GM19035 (cell line): Measurements from ENCODE around the gene ADAP1.
"Not testable (repeated sequence)": the region's sequence is repeated elsewhere in the genome, so short reads cannot be mapped to it uniquely, and the experiment has no call there.

Experiments used
- ATAC-seq: cut with Tn5 transposase; IDR thresholded peaks from one replicate; pipeline ENCODE4 v1.9.1; 2021; ENCODE audit not compliant: unreplicated experiment

Gene ADAP1

DNA sequence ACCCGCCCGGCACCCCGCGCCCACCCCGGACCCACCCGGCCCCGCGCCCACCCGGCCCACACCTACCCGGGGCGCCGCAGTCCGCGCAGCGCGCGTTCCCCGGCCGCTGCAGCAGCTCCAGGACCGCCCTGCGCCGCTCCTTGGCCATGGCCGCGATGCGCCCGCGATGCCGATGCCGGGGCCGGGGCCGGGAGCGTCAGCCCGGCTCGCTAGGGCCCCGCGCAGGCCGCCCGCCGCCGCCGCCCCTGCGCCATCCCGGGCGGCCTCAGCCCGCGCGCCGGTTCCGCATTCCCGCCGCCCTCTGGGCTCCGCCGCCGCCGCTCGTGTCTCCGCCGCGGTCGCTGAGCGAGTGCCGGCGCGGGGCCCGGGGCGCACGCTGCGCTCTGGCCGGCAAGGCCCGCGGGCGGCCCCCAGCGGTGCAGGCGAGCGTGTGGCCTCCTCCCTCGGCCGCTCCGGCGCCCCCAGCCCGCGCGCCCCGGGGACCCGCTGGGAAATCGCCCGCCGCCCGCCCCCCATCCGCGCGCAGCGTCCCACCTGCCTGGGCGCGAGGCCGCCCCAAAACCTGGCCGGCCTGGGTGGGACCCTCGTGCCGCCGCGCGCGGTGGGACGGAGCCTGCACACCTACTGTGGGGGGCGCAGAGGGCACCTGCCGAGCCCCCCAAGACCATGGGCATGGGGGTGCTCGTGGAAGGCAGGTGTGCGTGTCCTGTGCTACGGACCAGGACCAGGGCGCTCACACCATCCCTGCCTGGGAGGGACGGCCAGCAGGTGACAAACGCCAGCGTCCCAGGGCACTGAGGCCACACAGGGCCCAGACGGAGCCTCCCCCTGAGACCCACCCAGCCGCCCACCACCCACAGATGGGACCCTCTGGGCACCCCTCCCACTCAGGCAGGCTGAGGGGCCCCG is at the start of gene ADAP1:
Gene ADAP1, minus strand, starts transcription at position 351 of the 909 bp plus-strand sequence. Its CDS starts 203 bp downstream, at position 148.
- ATAC-seq: no peak

GRCh38 chr7:1002445-1002844 is 48.0 kb upstream of the ADAP1 start:
- not testable (repeated sequence) for ATAC-seq

DNA sequence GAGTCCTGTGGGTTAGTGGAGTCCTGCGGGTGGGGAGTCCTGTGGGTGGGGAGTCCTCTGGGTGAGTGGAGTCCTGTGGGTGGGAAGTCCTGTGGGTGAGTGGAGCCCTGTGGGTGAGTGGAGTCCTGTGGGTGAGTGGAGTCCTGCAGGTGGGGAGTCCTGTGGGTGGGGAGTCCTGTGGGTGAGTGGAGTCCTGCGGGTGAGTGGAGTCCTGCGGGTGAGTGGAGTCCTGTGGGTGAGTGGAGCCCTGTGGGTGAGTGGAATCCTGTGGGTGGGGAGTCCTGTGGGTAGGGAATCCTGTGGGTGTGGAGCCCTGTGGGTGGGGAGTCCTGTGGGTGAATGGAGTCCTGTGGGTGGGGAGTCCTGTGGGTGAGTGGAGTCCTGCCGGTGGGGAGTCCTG is 47.5 kb upstream of the ADAP1 start:
- ATAC-seq: not testable (repeated sequence)

DNA sequence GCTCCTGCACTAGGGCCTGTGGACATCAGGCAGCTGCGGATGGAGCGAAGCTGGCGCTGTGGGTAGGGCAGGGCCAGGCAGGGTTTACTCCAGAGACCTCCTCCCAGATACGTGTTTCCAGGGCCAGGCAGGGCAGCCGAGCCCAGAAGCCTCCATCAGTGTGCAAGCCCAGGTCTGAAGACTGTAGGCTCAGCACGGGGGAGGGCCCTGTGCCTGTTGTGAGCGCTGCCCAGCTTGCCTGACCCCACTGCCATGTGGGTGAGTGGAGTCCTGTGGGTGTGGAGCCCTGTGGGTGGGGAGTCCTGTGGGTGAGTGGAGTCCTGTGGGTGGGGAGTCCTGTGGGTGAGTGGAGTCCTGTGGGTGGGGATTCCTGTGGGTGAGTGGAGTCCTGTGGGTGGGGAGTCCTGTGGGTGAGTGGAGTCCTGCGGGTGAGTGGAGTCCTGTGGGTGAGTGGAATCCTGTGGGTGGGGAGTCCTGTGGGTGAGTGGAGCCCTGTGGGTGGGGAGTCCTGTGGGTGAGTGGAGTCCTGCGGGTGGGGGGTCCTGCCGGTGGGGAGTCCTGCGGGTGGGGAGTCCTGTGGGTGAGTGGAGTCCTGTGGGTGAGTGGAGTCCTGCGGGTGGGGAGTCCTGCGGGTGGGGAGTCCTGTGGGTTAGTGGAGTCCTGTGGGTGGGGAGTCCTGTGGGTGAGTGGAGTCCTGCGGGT is 46.7 kb upstream of the ADAP1 start:
- not testable (repeated sequence) for ATAC-seq

GRCh38 chr7:999941-1000935 is 45.8 kb upstream of the ADAP1 start:
- ATAC-seq: no peak

- ATAC-seq: no peak
Measured at GRCh38 chr7:999149-999879, 44.8 kb upstream of the ADAP1 start.

- no peak for ATAC-seq
Measured at GRCh38 chr7:997404-998395, 43.2 kb upstream of the ADAP1 start.

- no peak for ATAC-seq
Measured at GRCh38 chr7:996079-996872, 41.8 kb upstream of the ADAP1 start.

DNA sequence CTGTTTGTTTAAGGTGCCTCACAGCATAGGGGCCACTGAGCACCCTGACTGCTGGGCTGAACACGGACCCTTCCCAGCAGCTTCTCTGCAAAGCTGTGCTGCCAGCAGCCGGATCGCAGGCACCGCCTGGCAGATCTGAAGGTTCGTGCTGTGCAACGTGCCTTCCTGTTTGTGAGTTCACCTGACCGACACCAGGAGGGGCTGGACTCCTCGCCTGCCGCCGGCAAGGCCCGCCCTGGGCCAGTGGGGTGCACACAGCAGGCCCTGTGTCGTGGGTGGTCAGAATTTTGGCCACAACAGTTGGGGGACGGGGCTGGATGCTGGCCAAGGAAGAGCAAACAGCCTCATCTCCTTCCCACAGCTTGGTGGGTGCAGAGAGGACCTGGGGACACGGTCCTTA is 41.1 kb upstream of the ADAP1 start:
- no peak for ATAC-seq

DNA sequence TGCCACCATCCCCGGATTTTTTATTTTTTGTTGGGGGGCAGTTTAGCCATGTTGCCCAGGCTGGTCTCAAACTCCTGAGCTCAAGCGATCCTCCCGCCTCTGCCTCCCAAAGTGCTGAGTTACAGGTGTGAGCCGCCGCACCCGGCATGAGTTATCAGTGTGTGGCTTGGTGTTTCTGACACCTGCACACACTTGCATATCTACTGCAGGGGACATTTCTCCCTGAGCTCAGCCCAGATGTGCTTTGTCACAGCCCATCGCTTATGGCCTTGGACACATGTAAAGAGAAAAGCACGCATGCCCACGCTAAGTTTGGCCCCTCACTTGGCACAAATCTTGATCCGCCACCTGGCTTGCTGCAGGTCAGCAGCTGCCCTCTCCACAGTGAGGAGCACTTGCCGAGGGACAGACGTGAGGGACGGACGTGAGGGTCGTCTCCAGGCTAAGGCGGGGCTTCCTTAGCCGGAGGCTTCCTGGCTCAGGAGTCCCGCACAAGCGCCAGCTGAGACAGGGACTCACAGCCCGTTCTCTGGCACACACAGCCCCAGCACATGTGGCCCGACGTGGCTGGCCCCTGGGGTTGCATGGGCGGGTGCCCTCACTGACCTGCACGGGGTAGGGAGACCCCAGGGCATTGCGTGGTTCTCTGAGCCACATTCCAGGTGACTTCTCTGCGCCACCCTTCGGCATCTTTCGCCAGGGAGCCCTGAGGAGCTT is 40.3 kb upstream of the ADAP1 start:
- no peak for ATAC-seq

DNA sequence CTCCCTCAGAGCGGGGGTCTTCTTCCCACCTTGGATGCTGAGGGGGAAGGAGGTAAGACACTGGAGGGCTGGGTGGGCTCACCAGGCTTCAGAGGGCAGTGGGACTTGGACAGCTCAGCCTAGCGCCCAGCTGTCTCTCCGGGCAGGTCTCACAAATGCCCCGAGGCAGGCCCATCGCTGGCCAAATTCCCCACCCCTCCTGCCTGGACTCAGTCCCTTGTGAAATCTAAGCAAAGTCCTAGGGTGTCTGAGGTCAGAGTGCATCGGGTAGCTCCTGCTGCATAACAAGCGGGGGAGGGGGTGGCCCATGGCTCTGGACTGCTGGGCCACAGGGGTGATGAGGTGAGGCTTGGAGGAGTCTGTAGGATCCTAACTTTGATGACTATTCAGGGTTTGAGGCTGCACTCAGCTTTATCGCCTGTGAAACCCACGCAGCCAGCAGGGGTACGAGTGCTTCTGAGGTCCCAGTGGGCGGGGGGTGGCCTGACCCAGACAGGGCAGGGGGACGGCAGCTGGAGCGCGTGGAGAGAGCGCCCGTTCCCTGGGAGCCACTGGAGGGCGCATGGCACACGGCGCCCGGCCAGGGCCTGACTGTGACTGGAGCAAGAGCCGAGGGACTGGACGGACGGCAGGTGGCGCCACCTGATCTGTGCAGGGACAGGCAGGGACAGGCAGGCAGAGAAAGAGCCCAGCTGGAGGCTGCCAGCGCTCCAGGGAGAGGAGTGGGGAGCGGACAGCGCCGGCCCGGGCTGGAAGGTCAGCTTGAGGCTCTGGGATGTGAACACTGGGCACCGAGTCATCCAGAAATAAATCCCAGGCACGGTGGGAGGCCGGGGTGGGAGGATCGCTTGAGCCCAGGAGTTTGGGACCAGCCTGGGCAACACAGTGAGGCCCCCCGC is 38.5 kb upstream of the ADAP1 start:
- peak; percentile 87 for ATAC-seq

GRCh38 chr7:991729-992656 is 37.5 kb upstream of the ADAP1 start:
- ATAC-seq: no peak

DNA sequence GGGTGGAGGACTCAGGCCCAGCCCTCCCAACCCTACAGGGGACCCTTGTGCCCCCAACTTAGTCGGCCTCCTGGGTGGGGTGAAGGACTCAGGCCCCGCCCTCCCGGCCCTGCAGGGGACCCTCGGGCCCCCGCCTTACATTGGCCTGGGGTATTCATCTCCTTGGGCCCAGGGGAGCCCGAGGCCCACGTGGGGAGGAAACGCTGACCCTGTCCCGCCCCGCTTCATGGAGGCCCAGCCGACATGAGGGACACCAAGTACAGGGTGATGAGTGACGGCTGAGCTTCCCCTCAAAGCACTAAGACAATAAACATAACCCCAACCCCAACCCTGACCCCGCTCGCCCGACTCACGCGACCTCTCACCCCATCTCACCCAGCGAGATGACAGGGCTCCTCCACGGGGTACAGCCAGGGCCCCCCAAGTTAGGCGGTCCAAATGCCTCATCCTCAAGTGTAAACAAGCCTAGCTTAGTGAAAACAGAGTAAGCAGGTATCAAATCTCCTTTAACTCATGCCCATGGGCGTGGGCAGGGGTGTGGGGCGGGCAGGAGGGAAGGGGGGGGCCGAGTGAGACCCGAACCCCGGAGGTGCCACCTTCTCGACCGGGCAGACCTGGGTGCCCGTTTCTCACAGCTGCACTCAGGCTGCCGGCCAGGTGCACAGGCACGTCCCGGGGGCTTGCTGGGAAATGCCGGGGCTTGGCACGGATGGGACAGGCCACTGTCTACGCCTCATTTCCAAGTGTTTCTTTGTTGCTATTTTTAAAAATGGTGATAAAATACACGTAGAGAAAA is 36.7 kb upstream of the ADAP1 start:
- no peak for ATAC-seq

DNA sequence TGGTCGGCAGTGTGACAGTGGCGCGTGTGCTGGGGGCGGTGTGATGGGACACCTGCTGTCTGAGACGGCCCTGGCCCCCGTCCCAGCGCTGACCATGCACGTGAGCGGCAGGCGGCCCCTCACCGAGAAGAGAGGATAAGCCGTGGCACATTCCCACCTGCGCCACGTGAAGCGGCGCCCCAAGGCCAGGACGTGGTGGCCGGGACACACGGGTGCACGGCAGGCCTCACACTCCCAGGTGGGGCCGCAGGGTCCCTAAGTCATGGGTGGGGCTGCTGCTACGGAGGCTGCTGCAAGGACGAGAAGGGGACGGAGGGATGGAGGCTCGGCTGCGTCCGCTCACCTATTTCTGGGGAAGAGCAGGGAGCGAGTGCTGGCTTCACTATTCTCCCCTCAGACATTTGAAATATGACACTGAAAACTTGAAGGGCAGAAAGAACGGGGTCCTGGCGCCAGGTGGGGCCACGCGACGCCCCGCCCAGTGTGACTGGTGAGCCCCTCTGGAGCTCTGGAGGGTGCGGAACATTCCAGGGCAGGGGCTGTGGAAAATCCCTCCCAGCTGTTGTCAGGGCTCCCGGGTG is 36.0 kb upstream of the ADAP1 start:
- ATAC-seq: no peak
